GM19238 (cell line): ENCODE measurements around the gene INTS14.
"Not testable (repeated sequence)": the region's sequence is repeated elsewhere in the genome, so short reads cannot be mapped to it uniquely, and the experiment has no call there.

Source experiments
- DNase-seq: peaks from one replicate; pipeline ENCODE4 v3.0.0; 2011; ENCODE audit warnings: low spot score; ENCODE audit not compliant: insufficient read length

The INTS14 gene

DNA sequence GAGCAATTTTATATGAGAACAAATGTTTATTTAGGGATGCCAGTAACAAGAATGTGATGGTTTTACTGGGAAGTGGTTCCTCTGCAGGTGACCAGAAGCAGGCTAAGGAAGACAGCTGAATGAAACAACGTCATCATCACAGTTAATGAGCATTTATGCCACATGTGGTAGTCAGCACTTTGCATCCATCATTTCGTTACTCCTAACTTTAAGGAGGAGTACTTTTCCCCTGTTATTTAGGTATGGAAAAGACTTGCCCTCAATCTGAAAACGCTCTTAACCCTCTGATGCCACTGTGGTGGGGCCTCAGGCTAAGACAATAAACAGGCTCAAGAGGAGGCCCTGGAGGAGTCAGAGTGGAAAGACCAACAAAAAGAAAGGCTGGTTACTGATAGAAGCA lies 31.2 kb downstream of the INTS14 start:
- no peak for DNase-seq

DNA sequence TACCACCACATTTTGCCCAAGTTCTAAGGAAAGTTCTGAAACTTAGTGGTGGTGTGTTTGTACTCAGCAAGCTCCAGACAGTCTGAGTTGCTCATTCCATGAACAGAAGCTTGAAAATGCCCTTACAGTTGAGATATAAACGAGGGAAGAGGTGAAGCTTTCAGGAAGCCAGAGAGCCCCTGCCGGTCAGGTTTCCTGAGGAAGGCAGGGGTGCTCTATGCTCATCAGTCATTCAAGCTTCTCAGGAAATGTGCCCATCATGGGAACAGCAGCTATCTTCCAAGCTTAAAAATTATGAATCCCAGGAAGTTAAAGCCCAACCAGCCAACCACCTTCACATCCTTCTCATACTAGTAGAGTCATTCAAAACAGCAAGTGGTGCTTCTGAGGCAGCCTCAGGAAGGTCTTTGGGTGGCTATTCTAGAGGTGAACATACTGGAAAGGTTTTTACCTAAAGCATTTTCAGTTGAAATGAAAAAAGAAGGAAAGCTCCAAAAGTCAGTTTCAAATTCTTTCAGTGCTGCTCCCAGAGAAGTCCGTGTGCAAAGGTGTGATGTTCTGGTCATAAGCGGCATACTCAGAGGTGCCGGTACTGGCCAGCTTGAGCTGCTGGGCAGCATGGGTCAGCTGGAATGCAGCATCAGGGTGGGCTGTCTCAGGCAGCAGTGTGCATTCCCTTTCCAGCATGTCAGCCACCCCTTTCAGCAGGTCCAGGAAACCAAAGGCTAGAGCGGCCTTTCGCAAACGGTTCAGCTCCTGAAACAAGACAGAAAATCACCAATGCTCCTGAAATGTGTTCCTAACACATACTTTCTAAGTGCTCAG lies 31.8 kb downstream of the INTS14 start:
- no peak for DNase-seq

DNA sequence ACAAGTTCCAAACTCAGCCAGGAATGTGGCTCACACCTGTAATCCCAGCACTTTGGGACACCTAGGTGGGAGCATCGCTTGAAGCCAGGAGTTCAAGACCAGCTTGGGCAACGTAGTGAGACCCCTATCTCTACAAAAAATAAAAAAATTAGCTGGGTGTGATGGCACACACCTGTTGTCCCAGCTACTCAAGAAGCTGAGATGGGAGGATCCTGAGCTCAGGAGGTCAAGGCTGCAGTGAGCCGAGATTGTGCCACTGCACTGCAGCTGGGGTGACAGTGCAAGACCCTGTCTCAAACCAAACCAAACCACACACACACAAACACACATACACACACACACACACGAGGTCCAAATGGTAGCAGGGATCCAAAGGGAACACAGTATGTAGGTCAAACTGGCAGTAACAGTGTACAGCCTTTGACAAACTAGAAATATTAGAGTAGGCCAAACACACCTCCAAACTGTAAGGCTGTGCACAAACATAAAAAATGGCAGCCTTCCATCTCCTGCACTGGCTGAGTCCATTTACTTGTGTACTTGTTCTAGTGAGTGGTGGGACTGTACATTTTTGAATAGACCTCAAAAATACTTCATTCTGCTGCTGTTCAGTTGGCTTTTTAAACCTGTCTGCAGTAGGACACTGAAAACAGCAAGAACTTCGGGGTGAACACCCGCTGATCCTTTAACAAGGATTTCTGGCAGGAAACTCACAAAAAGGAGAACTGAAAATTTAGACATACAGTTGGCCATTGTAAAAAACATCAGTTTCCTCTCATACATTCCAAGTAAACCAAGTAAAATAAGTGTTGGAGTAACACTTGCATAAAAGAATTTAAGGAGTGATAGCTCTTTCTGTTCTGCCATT lies 33.6 kb downstream of the INTS14 start:
- DNase-seq, result no peak

DNA sequence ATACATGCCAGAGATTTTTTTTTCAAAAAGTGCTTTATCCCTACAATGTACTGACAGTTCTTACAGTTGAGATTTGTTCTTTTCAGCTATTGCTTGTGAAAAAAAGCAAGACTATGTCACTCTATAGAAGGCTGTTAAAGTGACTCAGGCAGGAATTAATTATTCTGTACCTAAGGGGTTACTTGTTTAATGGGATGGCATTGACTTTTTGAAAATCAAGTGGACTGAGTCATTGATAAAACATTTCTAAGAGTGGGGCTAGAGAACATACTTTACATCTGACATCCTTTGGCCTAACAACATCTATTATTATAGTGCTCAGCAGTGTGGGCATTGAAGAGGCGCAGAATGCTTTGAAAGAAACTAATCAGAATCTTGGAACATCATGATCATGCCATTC lies 34.3 kb downstream of the INTS14 start:
- no peak for DNase-seq

DNA sequence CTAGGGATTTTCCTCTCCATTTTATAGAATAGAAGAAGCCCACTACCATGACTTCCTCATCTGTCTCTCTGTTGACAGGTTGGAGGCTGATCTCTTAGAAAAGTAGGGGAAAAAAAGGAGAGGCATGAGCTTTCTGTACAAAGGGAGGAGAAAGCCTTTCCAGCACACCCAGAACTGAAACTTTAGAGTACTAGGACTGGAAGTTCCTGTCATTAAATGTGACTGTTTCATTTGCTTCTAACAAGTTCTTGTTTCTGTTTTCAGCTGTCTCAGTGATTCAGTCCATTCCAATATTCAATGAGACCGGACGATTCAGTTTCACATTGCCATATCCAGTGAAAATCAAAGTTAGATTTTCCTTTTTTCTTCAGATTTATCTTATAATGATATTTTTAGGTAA lies 39.0 kb downstream of the INTS14 start:
- DNase-seq, result no peak

DNA sequence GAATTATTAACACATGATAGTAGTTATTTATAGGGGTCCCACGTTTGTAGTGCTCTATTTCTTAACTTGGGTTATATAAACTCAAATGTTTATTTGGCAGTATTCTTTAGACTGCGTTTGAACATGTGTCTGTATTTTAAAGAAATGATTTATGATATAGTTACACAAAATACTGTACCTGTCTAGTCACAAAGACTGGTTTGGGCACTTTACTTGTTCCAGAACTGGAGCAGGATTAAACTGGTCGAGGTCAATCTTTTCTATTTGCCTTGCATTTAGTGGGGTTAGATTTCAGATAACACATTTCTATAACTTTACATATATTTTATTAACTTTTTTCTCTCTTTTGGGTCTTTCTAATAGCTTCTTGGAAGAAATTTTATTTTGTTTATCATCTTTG lies 41.2 kb downstream of the INTS14 start:
- no peak for DNase-seq

DNA sequence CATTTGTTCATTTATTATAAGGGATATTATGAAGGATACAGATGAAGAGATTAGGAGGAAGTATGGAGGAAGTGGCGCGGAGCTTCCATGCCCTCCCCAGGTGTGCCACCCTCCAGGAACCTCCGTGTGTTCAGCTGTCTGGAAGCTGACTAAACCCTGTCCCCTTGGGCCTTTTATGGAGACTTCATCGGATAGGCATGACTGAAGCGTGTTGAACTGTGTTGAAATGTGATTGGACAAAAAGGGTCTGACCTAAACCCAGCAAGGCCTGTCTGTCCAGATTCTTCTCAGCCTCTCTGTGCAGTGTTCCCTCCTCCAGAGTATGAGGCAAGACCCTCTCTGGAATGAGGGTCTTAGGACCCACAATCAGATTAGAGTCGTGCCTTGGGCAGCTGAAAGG lies 49.0 kb downstream of the INTS14 start:
- no peak for DNase-seq

DNA sequence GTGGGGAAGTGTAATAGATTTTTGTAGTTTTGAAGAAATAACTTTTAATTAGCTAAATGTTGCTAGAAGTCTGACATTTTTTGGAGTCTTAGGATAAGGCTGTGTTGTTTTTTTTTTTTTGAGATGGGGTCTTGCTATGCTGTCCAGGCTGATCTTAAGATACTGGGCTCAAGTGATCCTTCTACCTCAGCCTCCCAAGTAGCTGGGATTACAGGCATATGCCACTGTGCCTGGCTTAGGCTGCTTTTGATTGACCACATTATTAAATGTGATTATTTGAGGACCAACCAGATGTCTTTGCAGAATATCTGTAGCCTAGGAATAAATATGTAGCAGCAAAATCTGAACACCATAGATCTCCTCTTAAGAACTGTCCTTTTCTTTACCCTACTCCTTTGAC lies 51.0 kb downstream of the INTS14 start:
- no peak for DNase-seq

DNA sequence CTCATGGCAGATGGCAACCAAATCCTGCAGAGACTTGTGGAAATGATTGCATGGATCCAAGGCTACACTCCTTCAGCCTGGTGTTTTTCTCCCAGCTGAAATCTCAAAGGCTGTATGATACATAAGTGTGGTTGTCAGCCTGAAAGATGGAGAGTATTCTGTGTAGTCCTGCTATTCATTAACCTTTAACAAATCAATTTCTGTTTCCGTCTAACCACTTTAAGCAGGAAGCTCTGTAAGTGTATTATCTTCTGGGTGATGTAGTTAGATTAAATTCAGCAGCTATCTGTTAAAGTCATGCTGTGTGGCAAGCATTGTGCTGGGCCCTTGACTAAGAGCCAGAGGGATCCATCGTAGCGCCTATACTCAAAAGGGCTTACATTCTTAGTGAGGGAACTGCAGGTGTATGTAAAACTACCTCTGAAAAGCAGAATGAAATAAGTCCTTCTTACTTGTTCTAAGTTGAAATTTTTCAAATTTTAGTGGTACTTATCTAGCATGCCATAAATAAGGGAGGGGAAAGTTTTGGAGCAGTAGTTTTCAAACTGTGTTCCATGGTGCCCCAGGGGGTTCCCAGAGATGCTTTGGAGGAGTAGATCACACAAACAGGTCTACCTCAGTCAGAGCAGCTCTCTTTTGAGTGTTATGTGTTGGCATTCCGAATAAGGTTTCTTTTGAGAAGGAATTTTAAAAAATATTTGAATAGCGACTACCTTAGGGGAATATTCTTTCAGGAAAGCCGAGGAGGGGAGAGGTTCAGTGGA lies 51.8 kb downstream of the INTS14 start:
- no peak for DNase-seq

DNA sequence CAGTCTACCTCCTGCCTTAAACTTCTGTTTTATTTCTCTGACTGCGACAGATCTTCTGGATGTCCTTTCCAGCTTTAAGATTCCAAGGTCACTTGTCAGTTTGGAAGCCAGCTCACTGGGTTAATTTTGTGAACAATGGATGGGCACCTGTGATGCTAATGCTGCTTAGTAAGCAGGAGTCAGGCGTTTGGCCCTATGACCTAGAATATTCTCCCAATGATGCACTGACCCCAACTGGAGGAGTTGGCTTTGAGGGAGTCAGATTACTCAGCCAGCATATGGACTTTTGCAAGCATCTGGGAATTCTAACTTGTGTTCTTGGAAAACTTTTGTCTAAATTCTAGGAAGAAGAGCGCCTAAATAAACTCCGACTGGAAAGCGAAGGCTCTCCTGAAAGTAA lies 52.6 kb downstream of the INTS14 start:
- DNase-seq, result no peak

DNA sequence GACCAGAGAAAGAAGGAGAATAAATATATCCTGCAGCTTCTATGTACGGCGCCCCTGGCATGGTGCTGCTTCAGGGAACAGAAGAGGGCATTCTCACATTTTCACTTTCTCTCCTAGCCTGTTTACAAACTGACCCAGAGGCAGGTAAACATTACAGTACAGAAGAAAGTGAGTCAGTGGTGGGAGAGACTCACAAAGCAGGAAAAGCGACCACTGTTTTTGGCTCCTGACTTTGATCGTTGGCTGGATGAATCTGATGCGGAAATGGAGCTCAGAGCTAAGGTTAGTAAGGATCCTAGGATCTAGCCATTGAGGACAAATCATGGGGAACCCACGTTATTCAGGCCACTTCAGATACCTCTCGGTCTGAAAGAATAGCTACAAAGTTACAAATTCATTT lies 54.3 kb downstream of the INTS14 start:
- DNase-seq, result no peak

DNA sequence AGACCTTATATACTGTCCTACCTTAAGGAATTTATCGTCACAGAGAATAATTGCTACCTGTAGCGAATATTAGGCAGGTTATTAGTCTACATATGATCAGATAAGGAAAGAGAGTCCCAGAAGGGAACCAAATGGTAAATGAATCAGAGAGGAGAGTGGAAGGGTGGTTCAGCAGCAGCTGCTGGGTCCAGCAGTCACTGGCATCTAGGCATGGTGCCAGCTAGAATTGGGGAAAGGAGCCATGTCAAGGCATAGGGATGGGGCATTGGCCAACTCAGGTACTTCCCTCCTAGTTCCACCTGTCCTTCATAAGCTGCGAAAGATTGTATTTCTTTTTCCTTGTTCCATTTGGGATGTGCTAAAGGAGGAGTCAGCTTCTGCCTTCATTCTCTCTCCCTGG lies 57.2 kb downstream of the INTS14 start:
- DNase-seq, result no peak

DNA sequence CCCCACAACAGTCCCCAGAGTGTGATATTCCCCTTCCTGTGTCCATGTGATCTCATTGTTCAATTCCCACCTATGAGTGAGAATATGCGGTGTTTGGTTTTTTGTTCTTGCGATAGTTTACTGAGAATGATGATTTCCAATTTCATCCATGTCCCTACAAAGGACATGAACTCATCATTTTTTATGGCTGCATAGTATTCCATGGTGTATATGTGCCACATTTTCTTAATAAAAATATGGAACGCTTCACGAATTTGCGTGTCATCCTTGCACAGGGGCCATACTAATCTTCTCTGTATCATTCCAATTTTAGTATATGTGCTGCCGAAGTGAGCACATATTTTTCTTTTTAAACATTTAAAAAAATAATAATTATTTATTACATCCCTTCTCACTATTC lies 58.1 kb downstream of the INTS14 start:
- not testable (repeated sequence) for DNase-seq

DNA sequence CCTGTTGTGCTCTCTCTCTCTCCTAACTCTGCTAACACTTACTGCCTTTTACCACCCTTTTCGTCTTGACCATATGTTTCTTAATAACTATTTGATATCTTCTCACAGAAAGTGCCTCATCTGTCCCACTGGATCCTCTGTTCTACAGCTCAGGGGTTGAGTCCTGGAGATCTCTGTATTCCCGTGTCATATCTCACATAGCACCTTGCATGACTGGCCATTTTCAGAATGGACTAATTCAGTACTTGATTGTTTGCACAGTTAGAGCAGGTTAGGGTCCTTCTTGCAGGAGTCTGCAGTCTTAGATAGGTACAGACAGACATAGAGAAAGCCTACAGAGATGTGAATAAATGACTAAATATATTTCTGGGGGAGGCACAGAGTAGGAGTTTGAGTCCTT lies 59.7 kb downstream of the INTS14 start:
- DNase-seq, result no peak

DNA sequence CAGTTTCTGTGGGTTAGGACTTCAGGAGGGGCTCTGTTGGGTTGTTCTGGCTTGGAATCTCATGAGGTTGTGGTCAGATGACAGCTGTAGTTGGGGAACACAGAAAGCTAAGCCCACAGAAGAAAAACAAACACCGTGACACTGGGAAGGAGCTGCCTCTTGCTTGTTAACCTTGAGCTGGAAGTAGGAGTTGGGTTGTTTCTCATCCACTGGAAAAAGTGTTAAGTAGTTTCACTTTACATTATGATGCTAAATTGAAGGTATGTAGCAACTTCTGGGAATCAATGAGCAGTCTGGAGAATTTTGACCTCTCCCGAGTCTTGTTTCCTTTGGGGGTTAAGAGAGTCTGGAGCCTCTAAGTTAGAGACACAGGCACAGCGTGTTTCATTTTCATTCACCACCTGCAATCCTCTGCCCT lies 60.2 kb downstream of the INTS14 start:
- no peak for DNase-seq

DNA sequence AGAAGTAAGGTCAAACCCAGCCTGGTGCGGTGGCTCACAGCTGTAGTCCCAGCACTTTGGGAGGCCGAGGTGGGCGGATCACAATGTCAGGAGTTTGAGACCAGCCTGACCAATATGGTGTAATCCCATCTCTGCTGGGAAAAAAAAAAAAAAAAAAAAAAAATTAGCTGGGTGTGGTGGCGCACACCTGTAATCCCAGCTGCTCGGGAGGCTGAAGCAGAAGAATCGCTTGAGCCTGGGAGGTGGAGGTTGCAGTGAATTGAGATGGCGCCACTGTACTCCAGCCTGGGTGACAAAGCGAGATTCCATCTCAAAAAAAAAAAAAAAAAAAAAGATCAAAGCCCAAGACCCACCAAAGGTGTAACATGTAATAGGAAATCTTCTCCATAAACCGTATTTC lies 61.6 kb downstream of the INTS14 start:
- not testable (repeated sequence) for DNase-seq

DNA sequence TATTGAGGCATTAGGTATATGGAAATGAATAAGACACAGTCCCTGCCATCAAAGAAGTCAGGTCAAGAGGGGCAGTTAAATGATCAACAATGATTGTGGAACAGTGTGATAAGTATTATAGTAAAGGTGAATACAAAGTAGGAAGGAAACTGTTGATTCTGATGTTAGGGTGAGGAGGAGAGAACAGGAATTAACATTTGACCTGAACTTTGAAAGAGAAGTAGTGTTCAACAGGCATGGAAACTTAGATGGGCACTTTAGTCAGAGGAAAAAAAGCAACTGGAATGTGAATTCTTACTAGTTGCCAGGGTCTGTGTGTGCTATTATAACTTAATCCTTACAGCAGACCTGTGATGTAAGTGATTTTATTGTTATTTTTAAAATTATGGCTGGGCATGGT lies 63.1 kb downstream of the INTS14 start:
- DNase-seq, result no peak

DNA sequence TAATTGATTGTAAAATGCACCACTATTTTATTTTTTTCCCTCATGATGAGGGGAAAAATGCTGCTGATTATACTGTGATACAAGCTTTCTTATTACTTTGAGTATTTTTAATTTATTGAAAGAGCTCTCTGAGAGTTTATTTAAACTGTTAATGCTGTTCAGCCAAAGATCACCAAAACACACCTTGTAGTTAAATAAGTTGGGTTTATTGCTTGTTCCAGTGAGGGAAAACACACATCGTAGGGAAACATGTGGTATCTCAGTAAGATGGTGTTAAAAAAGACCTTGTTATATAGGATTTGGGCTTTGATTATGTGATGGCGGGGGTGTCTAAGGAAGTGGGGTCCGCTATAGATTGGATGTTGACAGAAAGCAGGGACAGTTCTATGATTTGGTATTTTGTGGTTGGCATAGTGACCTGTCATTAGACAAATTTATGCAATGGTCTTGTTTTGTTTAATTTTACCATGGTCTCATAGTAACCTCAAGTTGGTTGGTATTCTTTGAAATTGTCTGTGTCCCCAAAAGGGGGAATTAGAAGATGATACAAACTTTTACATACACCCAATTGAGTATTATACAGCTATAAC lies 69.6 kb downstream of the INTS14 start:
- DNase-seq, result no peak

DNA sequence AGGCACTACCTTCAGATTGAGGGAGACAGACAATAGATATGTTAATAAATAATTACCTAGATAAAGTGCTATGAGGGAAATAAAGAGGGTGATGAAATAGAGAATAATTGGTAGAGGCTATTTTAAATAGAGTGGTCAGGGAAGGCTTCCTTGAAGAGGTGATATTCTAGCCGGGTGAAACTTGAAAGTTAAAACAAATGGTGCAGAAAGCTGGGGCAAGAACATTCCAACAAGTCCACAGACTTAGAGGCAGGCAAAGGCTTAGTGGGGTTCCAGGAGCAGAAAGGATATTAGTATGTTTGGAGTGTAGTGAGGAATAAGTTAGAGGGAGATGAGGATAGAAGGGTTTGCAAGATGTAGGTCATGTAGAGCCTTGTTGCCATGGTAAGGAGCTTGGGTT lies 70.6 kb downstream of the INTS14 start:
- no peak for DNase-seq

DNA sequence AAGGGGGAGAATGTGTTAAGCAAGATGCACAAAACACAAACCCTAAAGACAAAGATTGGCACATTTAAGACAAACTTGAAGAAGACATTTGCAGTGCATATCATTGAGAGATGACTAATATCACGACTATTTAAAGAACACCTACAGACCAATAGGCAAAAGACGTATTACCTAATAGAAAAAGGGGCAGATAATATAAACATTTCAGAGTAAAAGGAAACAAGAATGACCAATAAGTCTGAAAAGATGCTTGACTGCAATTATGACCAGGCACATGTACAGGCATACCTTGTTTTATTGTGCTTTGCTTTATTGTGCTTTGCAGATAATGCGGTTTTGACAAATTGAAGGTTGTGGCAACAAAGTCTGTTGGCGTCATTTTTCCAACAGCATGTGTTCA lies 75.7 kb downstream of the INTS14 start:
- no peak for DNase-seq

DNA sequence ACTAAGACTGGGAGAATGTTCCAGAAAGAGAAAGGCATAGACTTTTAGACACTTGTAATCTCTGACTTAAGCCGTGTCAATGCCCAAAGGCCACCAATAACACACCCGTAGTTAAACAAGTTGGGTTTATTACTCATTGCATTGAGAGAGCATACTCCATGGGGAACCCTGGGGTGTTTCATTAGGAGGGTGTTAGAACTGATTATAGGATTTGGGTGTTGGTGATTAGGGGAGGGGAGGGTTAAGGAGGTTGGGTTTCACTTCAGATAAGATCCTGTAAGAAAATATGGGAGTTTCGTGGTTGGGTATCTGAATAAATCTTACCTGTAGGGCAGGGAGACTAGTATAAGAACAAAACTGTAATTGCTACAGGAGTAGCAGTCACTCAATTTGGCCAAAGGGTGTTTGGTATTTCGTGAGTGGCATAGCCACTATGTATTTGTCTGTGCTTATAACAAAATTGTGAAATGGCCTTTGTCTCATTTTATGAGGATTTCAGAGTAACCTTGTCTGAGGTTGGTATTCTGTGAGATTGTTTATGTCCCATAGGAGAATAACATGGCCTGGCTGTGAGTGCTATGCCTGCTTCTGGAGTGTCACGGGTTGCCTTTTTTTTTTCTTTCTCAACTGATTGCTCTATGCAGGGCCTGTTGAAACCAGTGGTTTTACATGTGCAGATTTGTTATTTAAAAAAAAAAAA lies 77.7 kb downstream of the INTS14 start:
- DNase-seq, result no peak
